Lung (tissue), 12 donors: Measurements from ENCODE around the gene KIF3C. TPM values are rescaled to one million over a fixed set of nuclear protein-coding genes. Genes with fewer than 3 reads are reported as not detected.
"Not testable (repeated sequence)": the region's sequence is repeated elsewhere in the genome, so short reads cannot be mapped to it uniquely, and the experiment has no call there.

Experiments used
- ATAC-seq: fragments of 200-7000 bp; cut with Tn5 transposase; one replicate; pipeline ENCODE4 v1.9.1; 2020; ENCODE audit warnings: moderate number of reproducible peaks; ENCODE audit not compliant: insufficient read depth, low FRiP score
- DNase-seq, 3 donors: peaks; one replicate each; pipeline ENCODE4 v3.0.0-alpha.2; 2013 to 2017
- H3K27ac ChIP-seq, 2 donors: one replicate each; pipeline ENCODE4 v1.5.1; 2013; ENCODE audit warnings: mild to moderate bottlenecking in 2 of 2, moderate library complexity in 2 of 2, control low read depth in 1 of 2, inconsistent platforms in 1 of 2, low read depth in 1 of 2, low read length in 1 of 2
- H3K27me3 ChIP-seq, 3 donors: one replicate each; pipeline ENCODE4 v1.5.1; 2013; ENCODE audit warnings: low read length in 2 of 3; ENCODE audit not compliant: control insufficient read depth in 3 of 3, insufficient read depth in 3 of 3
- H3K36me3 ChIP-seq, 4 donors: one replicate each; pipeline ENCODE4 v1.5.1; 2013; ENCODE audit warnings: low read length in 4 of 4, mild to moderate bottlenecking in 1 of 4, moderate library complexity in 1 of 4; ENCODE audit not compliant: control insufficient read depth in 4 of 4, insufficient read depth in 4 of 4
- H3K4me1 ChIP-seq, 5 donors: one replicate each; pipeline ENCODE4 v1.5.1; 2013; ENCODE audit warnings: low read length in 5 of 5, mild to moderate bottlenecking in 2 of 5, moderate library complexity in 1 of 5; ENCODE audit not compliant: control insufficient read depth in 5 of 5, insufficient read depth in 5 of 5
- H3K4me3 ChIP-seq: one replicate; pipeline ENCODE4 v1.5.1; 2013; ENCODE audit warnings: mild to moderate bottlenecking, control low read depth, moderate library complexity
- H3K9ac ChIP-seq, 2 donors: one replicate each; pipeline ENCODE4 v1.5.1; 2013; ENCODE audit warnings: low read length in 2 of 2, control low read depth in 1 of 2; ENCODE audit not compliant: insufficient read depth in 1 of 2
- H3K9me3 ChIP-seq, 4 donors: one replicate each; pipeline ENCODE4 v1.5.1; 2013; ENCODE audit warnings: low read length in 3 of 4, mild to moderate bottlenecking in 1 of 4, moderate library complexity in 1 of 4; ENCODE audit not compliant: control insufficient read depth in 4 of 4, insufficient read depth in 3 of 4
- CTCF ChIP-seq: IDR thresholded peaks from 2 replicates; pipeline ENCODE4 v1.5.1; 2012; ENCODE audit warnings: mild to moderate bottlenecking; ENCODE audit errors: control extremely low read depth, extremely low read depth
- WGBS, 2 donors: extraction: QIAGEN DNeasy Blood & Tissue Kit; methylation state at CpG; one replicate each; pipeline ENCODE4 v1.1.7; 2013; 5-methylcytosine and 5-hydroxymethylcytosine counted together
- polyA plus RNA-seq, 2 donors: library from polyadenylated mRNA; stranded (reverse); fragments of 200-250 nt; gene quantifications; one replicate each; pipeline ENCODE4 v1.2.1, GENCODE V29; 2013
- total RNA-seq, 2 donors: library from RNA; depleted of rRNA in 1 of 2; stranded (reverse); fragments of >200 nt in 1 of 2; gene quantifications; one replicate each; pipeline ENCODE4 v1.2.1, GENCODE V29; 2014 to 2021
- donor health status: control.
- donor health status: control.
- donor health status: Bipolar disorder and iron deficiency.
- donor health status: healthy.
- donor health status: DM: yes; HTN: yes; CAD: no.

Gene KIF3C
- total and polyA plus RNA-seq, 4 donors = 1.1 to 6.2 (median 4.2) TPM

- ATAC-seq = no peak
- no peak overlapping the region for H3K27ac ChIP-seq
- DNase-seq = no peak
- H3K27me3 ChIP-seq = no peaks in the 10 kb centered on the region
- no peaks in the 10 kb centered on the region for H3K36me3 ChIP-seq
- no peak for TF ChIP-seq CTCF
- WGBS, 2 donors = 62 to 85% methylated on average over 4 of the region's 4 CpGs
- no peak overlapping the region for H3K4me3 ChIP-seq
- H3K4me1 ChIP-seq = peaks cover 0 to 3% (median 0%) of the 10 kb centered on the region in 5 donors
- H3K9ac ChIP-seq = no peak overlapping the region
- H3K9me3 ChIP-seq = no peaks in the 10 kb centered on the region
Measured at GRCh38 chr2:25960396-25960795, 21.9 kb downstream of the KIF3C start.

GRCh38 chr2:25958611-25959010 is 23.7 kb downstream of the KIF3C start:
- WGBS, 2 donors = 91% methylated on average over 12 of the region's 12 CpGs
- not testable (repeated sequence) for H3K9me3 ChIP-seq, H3K4me3 ChIP-seq, H3K27ac ChIP-seq, H3K4me1 ChIP-seq, H3K36me3 ChIP-seq, DNase-seq, ATAC-seq, H3K9ac ChIP-seq, H3K27me3 ChIP-seq

- ATAC-seq = no peak
- no peaks in the 10 kb centered on the region for H3K36me3 ChIP-seq
- WGBS, 2 donors = 95 to 97% methylated on average over 10 of the region's 10 CpGs
- H3K4me1 ChIP-seq = peaks cover 0 to 3% (median 0%) of the 10 kb centered on the region in 5 donors
- H3K9ac ChIP-seq = no peak overlapping the region
- no peak for DNase-seq
- no peak overlapping the region for H3K27ac ChIP-seq
- no peaks in the 10 kb centered on the region for H3K27me3 ChIP-seq
- TF ChIP-seq CTCF = no peak
- no peak overlapping the region for H3K4me3 ChIP-seq
- H3K9me3 ChIP-seq = no peaks in the 10 kb centered on the region
Measured at GRCh38 chr2:25957743-25958142, 24.6 kb downstream of the KIF3C start.

DNA sequence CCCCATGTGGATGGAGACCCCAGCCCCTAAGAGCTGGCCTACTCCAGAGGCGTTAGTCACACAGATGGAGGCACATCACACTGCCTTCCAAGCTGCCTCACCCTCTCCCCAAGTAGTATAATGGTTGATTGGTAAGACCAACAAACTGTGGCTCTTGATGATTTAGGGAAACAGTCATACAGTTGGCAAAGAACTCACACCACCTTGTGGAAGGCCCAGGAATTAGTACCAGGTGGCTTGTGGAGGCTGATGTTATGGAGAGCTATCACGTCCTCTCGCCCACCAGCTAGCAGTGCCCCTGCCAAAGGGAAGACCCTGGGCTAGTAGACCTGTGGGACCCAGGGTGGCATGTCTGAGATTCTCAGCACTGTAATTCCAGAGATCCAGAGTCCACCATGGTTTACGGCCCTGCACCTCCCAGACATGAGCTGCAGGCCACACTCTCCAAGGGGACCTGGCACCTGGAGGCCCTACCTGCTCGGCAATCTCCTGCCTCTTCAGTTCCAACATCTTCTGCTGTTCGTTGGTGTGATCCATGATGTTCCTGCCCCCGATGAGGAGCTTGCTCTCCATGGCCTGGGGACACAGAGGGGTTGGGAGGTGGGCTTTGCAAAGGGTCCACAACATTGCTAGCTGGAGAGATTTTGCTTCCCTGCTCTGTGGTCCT is 26.3 kb downstream of the KIF3C start:
- no peaks in the 10 kb centered on the region for H3K36me3 ChIP-seq
- H3K9ac ChIP-seq = no peak overlapping the region
- H3K27me3 ChIP-seq = no peaks in the 10 kb centered on the region
- no peaks in the 10 kb centered on the region for H3K9me3 ChIP-seq
- no peak overlapping the region for H3K4me3 ChIP-seq
- no peak overlapping the region for H3K27ac ChIP-seq
- WGBS, 2 donors = 87 to 97% methylated on average over 7 of the region's 7 CpGs
- TF ChIP-seq CTCF = no peak
- DNase-seq = no peak
- ATAC-seq = no peak
- H3K4me1 ChIP-seq = no peaks in the 10 kb centered on the region
